Vagina (tissue), 2 donors: ENCODE data around the gene PPP4R3A. TPM values are rescaled to one million over a fixed set of nuclear protein-coding genes. Genes with fewer than 3 reads are reported as not detected.

Source experiments
- DNase-seq, 2 donors: peaks; one replicate each; pipeline ENCODE4 v3.0.0-alpha.2; 2017; ENCODE audit errors: extremely low spot score in 2 of 2
- H3K27ac ChIP-seq: fragments of 200-600 bp; sonication (generic); one replicate; pipeline ENCODE4 v1.5.1; 2019
- H3K27me3 ChIP-seq: fragments of 200-600 bp; sonication (generic); one replicate; pipeline ENCODE4 v1.5.1; 2019
- H3K36me3 ChIP-seq, 2 donors: fragments of 200-600 bp; sonication (generic); one replicate each; pipeline ENCODE4 v1.5.1; 2017 to 2019
- H3K4me1 ChIP-seq: fragments of 200-600 bp; sonication (generic); one replicate; pipeline ENCODE4 v1.5.1; 2019
- H3K4me3 ChIP-seq, 2 donors: fragments of 200-600 bp; sonication (generic); 1 replicate in 1 of 2; 2 replicates in 1 of 2; pipeline ENCODE4 v1.5.1; 2016 to 2019
- H3K9me3 ChIP-seq: fragments of 200-600 bp; sonication (generic); one replicate; pipeline ENCODE4 v1.5.1; 2019
- POLR2A ChIP-seq, 2 donors: fragments of 450-650 bp; IDR thresholded peaks; one replicate each; pipeline ENCODE4 v1.6.1; 2017; ENCODE audit warnings: antibody characterized with exemption in 2 of 2, mild to moderate bottlenecking in 2 of 2, moderate library complexity in 2 of 2
- POLR2AphosphoS5 ChIP-seq, 2 donors: sonication (generic); formaldehyde crosslinking; IDR thresholded peaks; one replicate each; pipeline ENCODE4 v1.9.0; 2017; ENCODE audit warnings: antibody characterized with exemption in 2 of 2, mild to moderate bottlenecking in 2 of 2, low read depth in 1 of 2; ENCODE audit not compliant: insufficient read depth in 1 of 2
- intact Hi-C: fragments of 100-400 bp; cut with DNase I; formaldehyde crosslinking; loops from one replicate; pipeline ENCODE4 v1.15.1; 2023
- total RNA-seq: library from RNA; depleted of rRNA; stranded (reverse); fragments of >200 nt; gene quantifications from one replicate; pipeline ENCODE4 v1.2.3, GENCODE V29; 2016
- TF ChIP-seq, protein P1 (sequence below), 3 experiments: fragments of 450-650 bp in 2 of 3; fragments of 200-600 bp in 1 of 3; sonication (generic) in 1 of 3; IDR thresholded peaks; one replicate each; pipeline ENCODE4 v1.5.1; 2017 to 2019; ENCODE audit warnings: antibody characterized with exemption in 3 of 3, mild to moderate bottlenecking in 2 of 3, moderate library complexity in 2 of 3

The PPP4R3A gene
- total RNA-seq, 1 donor from 2014 or later = 61.6 TPM

DNA sequence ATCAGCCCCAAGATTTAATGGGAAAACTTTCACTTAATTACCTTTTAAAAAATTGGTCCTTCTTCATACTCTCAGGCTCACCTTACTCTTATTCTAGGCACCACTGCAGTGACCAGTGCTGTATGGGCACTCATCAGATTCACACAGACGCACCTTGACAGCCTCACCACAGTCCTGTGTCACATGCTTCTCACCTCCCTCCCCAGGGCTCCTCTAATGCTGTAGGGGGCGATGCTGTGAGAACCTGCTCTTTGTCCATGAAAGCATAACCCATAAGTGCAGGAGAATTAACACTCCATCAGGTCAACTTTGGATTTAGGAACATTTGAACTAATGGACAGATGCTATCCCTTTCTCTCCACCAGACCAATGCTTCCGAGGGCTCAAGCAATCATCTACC lies 13.9 kb upstream of the PPP4R3A start:
- Histone ChIP-seq H3K36me3 (no peaks in the 10 kb centered on the region), H3K9me3 (no peaks in the 10 kb centered on the region), H3K27ac (no peak overlapping the region), H3K4me1 (no peaks in the 10 kb centered on the region), H3K27me3 (no peaks in the 10 kb centered on the region), H3K4me3 (no peak overlapping the region)
- DNase-seq = no peak
- intact Hi-C loops = no loop called here
- TF ChIP-seq, protein P1, sequence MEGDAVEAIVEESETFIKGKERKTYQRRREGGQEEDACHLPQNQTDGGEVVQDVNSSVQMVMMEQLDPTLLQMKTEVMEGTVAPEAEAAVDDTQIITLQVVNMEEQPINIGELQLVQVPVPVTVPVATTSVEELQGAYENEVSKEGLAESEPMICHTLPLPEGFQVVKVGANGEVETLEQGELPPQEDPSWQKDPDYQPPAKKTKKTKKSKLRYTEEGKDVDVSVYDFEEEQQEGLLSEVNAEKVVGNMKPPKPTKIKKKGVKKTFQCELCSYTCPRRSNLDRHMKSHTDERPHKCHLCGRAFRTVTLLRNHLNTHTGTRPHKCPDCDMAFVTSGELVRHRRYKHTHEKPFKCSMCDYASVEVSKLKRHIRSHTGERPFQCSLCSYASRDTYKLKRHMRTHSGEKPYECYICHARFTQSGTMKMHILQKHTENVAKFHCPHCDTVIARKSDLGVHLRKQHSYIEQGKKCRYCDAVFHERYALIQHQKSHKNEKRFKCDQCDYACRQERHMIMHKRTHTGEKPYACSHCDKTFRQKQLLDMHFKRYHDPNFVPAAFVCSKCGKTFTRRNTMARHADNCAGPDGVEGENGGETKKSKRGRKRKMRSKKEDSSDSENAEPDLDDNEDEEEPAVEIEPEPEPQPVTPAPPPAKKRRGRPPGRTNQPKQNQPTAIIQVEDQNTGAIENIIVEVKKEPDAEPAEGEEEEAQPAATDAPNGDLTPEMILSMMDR (IDR thresholded peaks at IDR 0.05) = no peak
- TF ChIP-seq POLR2AphosphoS5 (IDR thresholded peaks at IDR 0.05; ENCODE audit: insufficient read depth in 1 of 2, low read depth in 1 of 2) = no peak
- TF ChIP-seq POLR2A (IDR thresholded peaks at IDR 0.05) = no peak

DNA sequence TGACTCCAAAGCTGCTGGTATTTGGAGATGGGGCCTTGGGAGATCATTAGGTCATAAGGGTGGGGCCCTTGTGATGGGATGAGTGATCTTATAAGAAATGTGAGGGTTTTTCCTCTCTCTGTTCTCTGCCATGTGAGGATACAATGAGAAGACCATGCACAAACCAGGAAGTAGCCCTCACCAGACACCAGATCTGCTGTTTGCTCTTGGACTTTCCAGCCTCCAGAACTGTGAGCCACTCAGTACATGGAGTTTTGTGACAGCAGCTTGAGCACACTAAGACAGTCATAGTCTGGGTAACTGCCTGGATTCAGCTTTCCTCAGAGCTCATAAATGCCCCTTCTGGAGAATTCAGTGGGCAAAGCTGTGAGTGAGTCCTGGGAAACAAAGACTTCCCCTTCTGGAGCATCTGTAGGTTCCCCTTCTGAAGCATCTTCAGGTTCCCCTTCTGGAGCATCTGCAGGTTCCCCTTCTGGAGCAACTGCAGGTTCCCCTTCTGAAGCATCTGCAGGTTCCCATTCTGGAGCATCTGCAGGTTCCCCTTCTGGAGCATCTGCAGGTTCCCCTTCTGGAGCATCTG lies 11.0 kb upstream of the PPP4R3A start:
- DNase-seq = no peak
- H3K36me3 ChIP-seq = no peaks in the 10 kb centered on the region
- H3K4me1 ChIP-seq = no peaks in the 10 kb centered on the region
- intact Hi-C loops = no loop called here
- no peak overlapping the region for H3K4me3 ChIP-seq
- H3K27me3 ChIP-seq = no peaks in the 10 kb centered on the region
- no peaks in the 10 kb centered on the region for H3K9me3 ChIP-seq
- no peak overlapping the region for H3K27ac ChIP-seq
- no peak for TF ChIP-seq POLR2AphosphoS5 (IDR thresholded peaks at IDR 0.05; ENCODE audit: insufficient read depth in 1 of 2, low read depth in 1 of 2)
- TF ChIP-seq, protein P1 (IDR thresholded peaks at IDR 0.05) = no peak
- no peak for TF ChIP-seq POLR2A (IDR thresholded peaks at IDR 0.05)

DNA sequence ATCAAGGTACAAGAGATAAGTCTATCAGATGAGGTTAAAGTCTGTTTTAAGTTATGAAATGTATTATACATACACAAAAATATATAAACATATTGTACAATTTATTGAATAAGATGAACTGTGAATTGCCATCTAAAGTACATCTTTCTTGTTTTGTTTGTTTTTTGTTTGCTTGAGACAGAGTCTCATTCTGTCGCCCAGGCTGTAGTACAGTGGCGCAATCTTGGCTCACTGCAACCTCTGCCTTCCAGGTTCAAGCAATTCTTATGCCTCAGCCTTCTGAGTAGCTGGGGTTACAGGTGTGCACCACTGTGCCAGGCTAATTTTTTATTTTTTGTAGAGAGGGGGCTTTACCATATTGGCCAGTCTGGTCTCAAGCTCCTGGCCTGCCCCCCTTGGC lies 10.0 kb upstream of the PPP4R3A start:
- intact Hi-C loops = no loop called here
- no peaks in the 10 kb centered on the region for H3K9me3 ChIP-seq
- no peak for DNase-seq
- no peak overlapping the region for H3K4me3 ChIP-seq
- H3K36me3 ChIP-seq = no peaks in the 10 kb centered on the region
- H3K4me1 ChIP-seq = no peaks in the 10 kb centered on the region
- no peaks in the 10 kb centered on the region for H3K27me3 ChIP-seq
- H3K27ac ChIP-seq = no peak overlapping the region
- TF ChIP-seq, protein P1 (IDR thresholded peaks at IDR 0.05) = no peak
- TF ChIP-seq POLR2A (IDR thresholded peaks at IDR 0.05) = no peak
- TF ChIP-seq POLR2AphosphoS5 (IDR thresholded peaks at IDR 0.05; ENCODE audit: insufficient read depth in 1 of 2, low read depth in 1 of 2) = no peak

DNA sequence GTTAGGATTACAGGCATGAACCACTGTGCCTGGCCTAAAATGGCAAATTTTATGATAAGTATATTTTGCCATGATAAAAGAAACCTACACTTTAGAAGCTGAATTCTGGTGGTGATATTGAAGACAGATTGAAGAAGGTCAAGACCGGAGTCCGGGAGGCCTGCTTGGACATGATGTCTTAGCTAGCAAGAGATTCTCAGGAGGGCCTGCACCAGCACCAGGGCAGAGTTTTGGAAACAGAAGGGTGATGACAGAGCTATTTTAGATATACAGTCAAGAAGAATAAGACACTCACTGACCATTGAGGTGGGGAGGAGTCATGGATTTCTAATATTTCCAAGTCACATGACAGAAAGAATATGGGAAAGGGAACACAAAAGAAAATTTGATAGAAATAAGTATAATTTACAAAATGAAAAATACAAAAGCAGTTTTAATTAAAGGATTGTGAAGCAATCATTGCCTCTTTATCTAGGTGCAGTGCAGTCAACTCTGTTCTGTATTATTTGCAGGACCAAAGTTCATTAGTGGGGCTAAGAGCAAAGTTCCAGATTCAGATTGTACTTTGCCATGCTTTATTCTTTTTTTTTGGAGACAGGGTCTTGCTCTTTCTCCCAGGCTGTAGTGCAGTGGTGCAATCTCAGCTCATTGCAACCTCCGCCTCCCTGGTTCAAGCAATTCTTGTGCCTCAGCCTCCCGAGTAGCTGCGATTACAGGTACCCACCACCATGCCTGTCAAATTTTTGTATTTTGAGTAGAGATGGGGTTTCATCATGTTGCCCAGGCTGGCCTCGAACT lies 9.3 kb upstream of the PPP4R3A start:
- Histone ChIP-seq H3K36me3 (no peaks in the 10 kb centered on the region), H3K27ac (no peak overlapping the region), H3K4me3 (no peak overlapping the region), H3K27me3 (no peaks in the 10 kb centered on the region), H3K9me3 (no peaks in the 10 kb centered on the region), H3K4me1 (no peaks in the 10 kb centered on the region)
- no peak for DNase-seq
- no peak for TF ChIP-seq POLR2A (IDR thresholded peaks at IDR 0.05)
- TF ChIP-seq POLR2AphosphoS5 (IDR thresholded peaks at IDR 0.05; ENCODE audit: insufficient read depth in 1 of 2, low read depth in 1 of 2) = no peak
- TF ChIP-seq, protein P1 (IDR thresholded peaks at IDR 0.05) = no peak
- intact Hi-C loops = no loop called here
